ENCODE results near the gene UBE2D2.
"Not testable (repeated sequence)": the region's sequence is repeated elsewhere in the genome, so short reads cannot be mapped to it uniquely, and the experiment has no call there.

UBE2D2 gene

DNA sequence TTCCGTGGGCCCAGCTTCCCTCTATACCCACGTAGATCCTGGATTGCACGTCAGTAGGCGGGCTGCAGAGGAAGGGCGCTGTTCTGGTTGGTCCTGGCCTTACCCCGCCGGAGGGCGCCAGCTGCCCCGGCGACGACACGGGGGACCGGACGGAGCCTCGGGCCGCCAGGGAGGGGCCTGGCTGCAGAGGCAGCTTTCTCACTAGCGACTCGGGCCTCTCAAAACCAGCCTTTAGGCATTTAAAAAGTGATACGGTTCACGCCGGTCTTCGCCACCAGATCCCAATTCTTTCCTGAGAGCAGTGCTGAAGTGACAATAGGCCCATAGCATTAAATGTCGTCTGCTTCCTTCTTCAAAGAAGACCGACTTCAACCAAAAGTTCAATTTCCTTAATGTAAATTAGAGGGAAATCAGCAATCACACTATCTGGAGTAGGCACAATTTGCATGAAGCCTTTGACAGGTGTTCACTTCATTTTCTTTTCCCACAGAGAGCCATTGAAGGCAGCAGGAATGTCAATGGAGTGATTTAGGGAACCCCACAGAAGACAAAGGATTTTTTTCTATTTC lies 17.6 kb upstream of the UBE2D2 start:
- DNase-seq = peak in 9 of 10 donors; percentile 35 to 94 (median 56)
- intact Hi-C loops (cut with DNase I) = no loop called here

DNA sequence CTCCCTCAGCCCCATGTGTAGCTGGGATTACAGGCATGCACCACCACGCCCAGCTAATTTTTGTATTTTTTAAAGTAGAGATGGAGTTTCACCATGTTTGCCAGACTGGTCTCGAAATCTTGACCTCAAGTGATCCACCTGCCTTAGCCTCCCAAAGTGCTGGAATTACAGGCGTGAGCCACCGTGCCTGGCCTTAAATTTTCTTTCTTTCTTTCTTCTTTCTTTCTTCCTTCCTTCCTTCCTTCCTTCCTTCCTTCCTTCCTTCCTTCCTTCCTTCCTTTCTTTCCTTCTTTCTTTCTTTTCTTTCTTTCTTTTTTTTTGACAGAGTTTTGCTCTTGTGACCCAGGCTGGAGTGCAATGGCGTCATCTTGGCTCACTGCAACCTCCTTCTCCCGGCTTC lies 14.5 kb upstream of the UBE2D2 start:
- intact Hi-C loops (cut with DNase I); DNase-seq: not testable (repeated sequence)

DNA sequence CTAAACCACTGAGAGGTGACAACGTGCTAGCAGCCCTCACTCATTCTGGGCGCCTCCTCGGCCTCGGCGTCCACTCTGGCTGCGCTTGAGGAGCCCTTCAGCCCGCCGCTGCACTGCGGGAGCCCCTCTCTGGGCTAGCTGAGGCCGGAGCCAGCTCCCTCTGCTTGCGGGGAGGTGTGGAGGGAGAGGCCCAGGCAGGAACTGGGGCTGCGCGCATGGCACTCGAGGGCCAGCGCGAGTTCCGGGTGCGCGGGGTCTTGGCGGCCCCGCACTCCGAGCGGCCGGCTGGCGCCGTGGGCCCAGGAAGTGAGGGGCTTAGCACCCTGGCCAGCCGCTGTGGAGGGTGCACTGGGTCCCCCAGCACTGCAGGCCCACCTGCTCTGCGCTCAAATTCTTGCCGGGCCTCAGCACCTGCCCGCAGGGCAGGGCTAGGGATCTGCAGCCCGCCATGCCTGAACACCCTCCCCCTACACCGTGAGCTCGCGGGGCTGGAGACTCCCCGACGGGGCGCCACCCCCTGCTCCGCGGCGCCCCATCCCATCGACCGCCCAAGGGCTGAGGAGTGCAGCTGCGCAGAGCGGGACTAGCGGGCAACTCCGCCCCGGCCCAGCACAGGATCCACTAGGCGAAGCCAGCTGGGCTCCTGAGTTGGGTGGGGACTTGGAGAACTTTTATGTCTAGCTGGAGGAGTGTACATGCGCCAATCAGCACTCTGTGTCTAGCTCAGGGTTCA lies 11.8 kb upstream of the UBE2D2 start:
- DNase-seq = no peak
- intact Hi-C loops (cut with DNase I) = no loop called here

DNA sequence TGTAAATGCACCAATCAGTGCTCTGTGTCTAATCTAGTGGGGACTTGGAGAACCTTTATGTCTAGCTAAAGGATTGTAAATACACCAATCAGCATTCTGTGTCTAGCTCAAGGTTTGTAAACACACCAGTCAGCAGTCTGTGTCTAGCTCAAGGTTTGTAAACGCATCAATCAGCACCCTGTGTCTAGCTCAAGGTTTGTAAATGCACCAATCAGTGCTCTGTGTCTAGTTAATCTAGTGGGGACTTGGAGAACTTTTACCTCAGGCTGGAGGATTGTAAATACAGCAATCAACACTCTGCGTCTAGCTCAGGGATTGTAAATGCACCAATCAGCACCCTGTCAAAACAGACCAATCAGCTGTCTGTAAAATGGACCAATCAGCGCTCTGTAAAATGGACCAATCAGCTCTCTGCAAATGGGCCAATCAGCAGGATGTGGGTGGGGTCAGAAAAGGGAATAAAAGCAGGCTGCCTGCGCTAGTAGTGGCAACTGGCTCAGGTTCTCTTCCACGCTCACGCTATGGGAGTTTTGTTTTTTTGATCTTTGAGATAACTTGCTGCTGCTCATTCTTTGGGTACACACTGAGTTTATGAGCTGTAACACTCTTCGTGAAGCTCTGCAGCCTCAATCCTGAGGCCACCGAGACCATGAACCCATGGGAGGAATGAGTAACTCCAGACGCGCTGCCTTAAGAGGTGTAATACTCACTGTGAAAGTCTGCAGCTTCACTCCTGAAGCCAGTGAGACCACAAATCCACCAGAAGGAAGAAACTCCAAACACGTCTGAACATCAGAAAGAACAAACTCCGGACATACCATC lies 10.9 kb upstream of the UBE2D2 start:
- DNase-seq; intact Hi-C loops (cut with DNase I): not testable (repeated sequence)

DNA sequence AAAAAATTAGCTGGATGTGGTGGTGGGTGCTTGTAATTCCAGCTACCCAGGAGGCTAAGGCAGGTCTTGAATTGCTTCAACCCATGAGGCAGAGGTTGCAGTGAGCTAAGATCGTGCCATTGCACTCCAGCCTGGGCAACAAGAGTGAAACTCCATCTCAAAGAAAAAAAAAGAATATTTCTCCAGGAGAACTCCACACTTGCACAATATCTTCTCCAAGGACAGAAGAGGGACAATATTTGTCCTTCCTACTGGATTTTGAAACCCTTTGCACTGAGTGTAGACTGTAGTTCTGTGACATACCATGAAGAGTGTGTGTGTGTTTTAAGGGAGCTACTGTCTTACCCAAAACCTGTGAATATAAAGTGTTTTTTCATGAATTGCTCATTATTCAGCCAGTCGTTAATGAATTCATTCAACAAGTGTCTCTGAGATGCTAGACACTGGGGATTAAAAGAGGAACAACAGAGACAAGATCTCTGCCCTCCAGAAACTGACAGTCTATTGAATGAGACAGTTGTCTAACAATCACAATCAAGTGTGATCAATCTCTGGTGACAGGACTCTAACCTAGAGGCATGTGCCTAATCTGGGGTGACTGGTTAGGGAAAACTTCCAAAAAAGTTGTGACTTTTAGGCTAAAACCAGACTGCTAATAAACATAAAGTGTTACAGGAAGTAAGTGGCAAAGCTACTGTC lies 9.8 kb upstream of the UBE2D2 start:
- DNase-seq = no peak
- intact Hi-C loops (cut with DNase I) = no loop called here

DNA sequence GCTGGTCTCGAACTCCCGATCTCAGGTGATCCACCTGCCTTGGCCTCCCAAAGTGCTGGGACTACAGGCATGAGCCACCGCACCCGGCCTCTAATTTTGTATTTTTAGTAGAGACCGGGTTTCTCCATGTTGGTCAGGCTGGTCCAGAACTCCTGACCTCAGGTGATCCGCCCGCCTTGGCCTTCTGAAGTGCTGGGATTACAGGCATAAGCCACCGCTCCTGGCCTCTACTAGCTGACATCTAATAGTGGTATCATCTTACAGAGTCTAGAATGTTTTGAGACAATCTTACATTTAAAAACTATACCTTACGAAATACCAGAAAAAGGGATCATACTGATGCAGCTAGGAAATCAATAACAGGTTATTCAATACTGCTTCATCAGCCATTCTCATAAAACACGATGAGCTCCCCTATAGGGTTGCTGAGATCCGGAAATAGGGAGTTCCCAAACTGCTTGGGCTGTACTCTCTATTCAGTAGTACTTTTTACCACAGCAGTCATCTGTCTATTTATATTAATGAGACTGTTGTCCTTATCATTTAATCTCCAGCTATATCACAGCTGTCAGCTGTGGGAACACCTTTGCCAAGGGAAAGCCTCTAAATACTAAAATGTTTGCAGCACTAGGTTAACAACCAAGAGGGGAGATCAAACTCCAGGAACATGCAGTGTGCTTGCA lies 8.1 kb upstream of the UBE2D2 start:
- intact Hi-C loops (cut with DNase I) = no loop called here
- DNase-seq = no peak

DNA sequence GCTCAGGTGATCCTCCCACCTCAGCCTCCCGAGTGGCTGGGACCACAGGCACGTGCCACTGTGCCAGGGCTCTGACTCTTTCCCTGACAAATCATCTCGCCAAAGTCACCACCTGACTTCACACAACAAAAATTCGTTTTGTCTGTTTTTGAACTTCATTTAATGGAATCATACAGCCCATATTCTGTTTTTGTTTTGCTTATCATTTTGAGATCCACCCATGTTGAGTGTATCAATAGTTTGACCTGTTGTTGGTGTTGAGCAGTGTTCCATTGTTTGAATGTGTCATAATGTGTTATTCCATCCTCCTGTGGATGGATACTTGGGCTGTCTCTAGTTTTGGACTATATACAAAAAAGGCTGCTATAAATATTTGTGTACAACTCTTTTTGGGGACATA lies 6.9 kb upstream of the UBE2D2 start:
- no peak for DNase-seq
- intact Hi-C loops (cut with DNase I) = no loop called here

DNA sequence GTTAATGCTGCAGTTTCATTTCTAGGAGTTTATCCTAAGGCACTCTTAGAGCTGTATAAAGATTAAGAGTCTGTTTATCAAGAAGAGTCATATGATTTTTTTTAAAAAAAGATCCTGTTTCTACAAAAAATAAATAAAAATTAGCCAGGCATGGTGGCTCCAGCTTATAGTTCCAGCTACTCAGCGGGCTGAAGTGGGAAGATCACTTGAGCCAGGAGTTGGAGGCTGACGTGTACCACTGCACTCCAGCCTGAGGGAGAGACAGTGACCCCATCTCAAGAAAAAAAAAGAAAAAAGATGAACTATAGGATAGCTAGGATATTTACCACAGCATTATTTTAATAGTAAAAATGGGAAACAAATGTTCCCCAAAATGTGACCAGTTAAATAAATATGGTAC lies 3.3 kb upstream of the UBE2D2 start:
- no peak for DNase-seq
- intact Hi-C loops (cut with DNase I) = no loop called here

DNA sequence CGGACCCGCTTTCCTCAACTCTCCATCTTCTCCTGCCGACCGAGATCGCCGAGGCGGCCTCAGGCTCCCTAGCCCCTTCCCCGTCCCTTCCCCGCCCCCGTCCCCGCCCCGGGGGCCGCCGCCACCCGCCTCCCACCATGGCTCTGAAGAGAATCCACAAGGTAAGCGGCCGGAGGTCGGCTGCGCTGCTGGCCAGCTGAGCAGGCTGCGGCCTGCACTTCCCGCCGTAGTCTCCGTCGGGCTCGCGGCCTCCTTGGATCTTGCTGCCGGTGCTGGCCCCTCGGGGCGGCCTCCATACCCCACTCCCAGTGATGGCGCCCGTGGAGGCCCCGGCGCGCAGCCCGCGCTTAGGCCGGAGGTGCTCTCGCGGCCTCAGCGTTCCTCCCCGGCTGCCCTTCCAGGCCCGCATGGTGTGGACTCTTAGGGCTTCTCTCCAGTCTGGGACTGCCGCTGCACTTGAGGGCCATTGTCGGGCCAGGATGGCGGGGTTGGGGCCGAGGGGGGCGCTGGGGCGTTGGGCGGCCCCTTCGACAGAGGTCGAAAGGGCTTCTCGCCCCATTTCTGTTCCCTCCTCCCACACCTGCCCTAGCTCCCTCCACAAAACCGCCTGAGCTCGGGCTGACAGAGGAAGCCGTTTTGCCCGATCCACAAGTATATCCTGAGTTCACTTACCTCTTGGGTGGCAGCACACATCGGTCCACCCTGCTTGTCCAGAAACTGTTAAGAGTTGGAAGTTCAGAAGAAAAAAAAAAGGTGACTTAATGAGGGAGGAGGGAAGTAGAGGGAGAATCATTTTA lies 714 bp downstream of the UBE2D2 start:
- intact Hi-C loops (cut with DNase I) = loop anchor here (1.0 kb wide), 2 partner anchors 44 to 123 kb away; partner anchors contain the start of gene DNAJC18
- peak in 5 of 10 donors; percentile 18 to 90 (median 25) for DNase-seq

DNA sequence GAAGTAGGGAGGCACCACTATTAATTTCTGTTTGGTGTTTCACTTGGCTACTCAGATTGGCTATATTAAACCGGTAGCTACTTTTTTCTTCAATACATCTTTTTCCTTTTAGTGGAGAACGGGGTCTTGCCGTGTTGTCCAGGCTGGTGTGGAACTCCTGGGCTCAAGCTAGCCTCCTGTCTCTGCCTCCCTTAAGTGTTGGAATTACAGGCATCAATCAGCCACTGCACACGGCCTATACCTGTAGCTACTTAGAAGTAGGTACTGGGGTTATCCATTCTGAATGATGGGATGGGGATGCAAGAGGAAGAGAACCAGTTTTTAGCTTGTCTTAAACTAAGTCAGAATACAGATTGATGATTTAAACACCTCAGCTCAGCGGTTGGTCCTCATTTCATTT lies 1.7 kb downstream of the UBE2D2 start:
- intact Hi-C loops (cut with DNase I) = no loop called here
- DNase-seq = no peak

DNA sequence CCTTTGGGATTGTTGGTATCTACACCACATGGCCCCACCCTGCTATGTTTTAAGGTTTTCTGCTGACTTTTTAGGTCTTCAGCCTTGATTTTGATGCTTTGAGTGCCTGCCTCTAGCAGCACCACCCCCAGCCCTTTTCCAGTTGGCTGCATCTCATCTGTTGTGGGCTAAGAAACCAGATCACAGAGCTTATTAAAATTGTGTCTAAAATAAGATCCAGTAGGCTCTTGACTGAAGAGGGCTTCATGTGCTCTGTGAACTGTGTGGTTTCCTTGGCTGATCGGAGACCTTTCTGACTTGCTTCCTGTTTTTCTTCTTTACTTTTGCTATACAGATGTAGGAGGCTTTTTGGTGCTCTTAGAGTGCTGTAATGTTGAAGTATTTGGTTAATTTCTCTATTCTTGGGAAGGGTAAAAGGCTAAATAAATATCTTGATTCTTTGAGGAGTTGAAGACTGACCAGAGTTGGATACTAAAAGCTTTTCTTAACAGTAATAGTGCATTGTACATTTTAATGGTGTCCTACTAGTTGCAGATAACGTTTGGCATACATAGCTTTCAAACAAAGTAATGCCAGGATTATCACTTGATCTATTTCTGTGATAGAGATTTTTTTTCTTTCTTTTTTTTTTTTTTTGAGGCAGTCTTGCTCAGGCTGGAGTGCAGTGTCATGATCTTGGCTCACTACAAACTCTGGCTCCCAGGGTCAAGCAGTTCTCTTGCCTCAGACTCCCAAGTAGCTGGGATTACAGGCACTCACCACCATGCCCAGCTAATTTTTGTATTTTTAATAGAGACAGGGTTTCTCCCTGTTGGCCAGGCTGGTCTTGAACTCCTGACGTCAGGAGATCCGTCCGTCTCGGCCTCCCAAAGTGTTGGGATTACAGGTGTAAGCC lies 4.5 kb downstream of the UBE2D2 start:
- no peak for DNase-seq
- intact Hi-C loops (cut with DNase I) = no loop called here

DNA sequence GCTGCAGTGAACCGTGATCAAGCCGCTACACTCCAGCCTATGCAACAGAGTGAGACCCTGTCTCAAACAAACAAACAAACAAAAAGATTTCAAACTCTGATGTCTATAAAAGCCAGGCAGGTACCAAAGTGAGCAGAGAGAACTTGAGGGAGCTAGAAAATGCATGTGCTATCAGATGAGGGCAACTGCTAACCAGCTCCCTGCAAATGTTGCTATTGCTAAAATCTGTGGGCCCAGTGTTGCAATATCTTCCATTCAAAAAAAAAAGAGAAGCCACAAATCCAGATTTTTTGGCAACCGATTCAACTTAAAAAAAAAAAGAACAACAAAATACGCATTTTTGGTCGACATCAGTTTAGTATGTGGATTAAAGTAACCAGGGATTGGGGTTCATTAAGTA lies 5.5 kb downstream of the UBE2D2 start:
- intact Hi-C loops (cut with DNase I) = no loop called here
- DNase-seq = no peak

DNA sequence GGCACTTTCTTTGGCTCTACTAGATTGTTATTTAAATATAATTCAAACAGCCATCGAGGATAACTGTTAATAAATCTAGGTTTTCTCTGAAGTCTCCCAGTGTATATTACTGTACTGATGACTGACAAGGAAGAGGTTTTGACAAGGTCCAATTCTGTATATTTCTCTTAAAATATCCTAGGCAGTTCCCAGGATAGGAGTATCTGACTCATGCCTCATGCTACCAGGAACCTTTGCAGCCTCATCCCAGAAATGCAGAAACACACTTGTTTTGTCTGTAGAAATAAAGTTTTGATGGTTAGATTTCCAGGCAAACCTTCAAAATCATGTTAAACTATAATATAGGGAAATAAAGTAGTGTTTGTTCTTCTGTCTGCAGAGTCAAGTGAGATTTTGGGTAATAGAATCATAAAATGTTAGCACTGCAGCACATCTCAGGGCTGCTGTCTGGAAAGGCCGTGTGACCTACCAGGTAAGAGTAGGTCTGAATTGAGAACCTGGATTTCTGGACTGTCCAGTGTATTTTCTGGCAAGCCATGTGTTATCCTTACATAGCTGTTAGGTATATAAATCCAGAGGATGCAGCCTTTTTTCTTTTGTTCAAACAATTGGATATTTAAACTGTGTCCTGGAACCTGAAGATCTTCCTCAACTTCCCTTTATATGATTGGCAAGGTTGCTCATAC lies 8.3 kb downstream of the UBE2D2 start:
- intact Hi-C loops (cut with DNase I) = no loop called here
- DNase-seq = no peak

DNA sequence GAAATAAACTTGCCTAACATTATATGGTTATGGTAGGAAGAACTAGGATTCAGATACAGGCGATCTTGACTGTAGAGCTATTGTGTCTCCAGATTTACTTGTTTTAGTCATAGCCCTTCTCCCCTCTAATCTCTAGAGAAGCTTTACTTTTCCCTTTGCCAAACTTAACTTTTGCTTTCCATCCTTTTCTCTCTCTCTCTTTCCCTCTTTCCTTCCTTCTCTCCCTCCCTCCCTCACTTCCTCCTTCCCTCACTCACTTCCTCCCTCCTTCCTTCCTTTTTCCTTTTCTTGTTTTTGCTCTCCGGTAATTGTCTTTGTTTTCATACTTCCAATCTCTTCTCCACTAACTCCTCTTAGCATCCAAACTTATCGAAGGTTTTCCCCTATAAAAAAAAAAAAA lies 10.4 kb downstream of the UBE2D2 start:
- intact Hi-C loops (cut with DNase I) = no loop called here
- no peak for DNase-seq

DNA sequence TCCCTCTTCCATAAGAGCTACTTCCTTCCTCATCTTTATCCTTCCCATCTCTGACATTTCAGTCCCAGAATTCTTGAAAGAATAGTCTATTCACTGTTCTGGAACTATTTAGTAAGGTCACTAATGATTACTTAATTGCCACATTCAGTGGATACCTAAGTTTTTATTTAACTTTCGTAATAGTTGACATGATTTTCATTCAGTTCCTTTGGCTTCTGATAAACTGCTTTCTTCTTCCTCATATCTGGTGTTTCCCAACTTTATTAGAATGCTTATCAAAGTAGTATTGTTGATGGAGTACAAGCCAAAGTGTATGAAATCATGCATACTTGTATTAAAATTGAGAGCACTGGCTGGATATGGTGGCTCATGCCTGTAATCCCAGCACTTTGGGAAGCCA lies 10.8 kb downstream of the UBE2D2 start:
- intact Hi-C loops (cut with DNase I) = no loop called here

DNA sequence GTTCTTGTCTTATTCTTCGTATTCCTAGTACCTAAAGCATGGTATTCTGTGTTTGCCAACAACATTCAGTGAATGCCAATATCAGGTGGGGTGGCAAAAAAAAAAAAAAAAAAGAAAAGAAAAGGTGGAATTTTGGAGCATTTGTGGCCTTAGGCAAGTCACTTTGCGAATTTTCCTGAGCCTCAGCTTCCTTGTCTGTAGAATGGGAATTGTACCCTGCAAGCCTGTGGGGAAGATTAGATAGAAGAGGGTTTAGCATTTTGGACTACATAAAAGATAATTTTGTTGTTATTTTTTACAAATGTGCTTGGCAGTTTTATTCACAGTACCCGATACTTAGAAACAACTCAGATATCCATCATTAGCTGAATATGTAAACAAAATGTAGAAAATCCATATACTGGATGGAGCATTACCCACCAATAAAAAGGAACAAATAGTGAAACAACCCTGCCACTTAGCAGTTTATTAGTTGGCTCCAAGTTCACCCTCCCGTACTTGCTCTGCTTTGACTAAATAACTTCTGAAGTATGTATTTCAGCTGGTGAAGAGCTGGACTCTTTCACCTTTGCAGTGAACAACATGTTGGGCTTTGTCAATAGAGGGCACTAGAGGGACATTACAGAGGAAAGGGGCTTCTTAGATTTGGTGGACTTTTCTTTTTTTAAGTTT lies 13.6 kb downstream of the UBE2D2 start:
- no peak for DNase-seq
- intact Hi-C loops (cut with DNase I) = no loop called here

More for the DNA sequence above, 10.8 kb downstream of the UBE2D2 start:
- DNase-seq = no peak

DNA sequence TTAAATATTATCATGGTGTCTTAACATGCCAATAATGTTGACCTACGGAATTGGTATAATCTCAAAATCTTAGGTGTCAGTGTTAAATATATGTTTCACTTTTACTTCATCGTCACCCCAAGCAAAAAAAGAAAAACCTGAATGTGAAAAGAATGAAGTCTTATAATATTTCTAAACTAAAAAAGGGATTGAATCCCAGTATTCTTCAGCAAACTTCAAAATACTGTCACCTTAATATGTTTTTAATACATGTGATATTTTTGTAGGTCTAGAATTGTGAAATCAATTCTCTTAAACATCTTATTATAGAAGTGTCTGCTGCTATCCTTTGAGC lies 14.1 kb downstream of the UBE2D2 start:
- DNase-seq = no peak
- intact Hi-C loops (cut with DNase I) = no loop called here

DNA sequence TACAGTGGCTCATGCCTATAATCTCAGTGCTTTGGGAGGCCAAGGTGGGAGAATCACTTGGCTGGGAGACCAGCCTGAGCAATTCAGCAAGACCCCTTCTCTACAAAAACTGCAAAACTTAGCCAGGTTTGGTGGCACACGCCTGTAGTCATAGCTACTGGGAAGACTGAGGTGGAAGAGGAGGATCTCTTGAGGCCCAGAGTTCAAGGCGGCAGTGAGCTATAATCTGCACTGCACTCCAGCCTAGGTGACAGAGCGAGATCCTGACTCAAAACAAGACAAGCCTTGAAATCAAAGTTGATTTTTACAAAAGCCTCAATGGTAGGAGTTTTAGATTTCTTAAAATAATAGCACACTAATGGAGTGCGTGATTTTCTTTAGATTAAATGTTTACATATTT lies 14.6 kb downstream of the UBE2D2 start:
- intact Hi-C loops (cut with DNase I) = no loop called here
- DNase-seq = no peak

All from posterior cingulate gyrus (tissue), 11 donors.